ENCODE measurements around the gene CGGBP1.

CGGBP1 gene

GRCh38 chr3:88025001-88025552 is 33.7 kb downstream of the CGGBP1 start:
- no peak for TF ChIP-seq CTCF (IDR thresholded peaks at IDR 0.05)

- no peak for TF ChIP-seq CTCF (IDR thresholded peaks at IDR 0.05)
Observed at GRCh38 chr3:88019024-88019423, 39.8 kb downstream of the CGGBP1 start.

- TF ChIP-seq CTCF (IDR thresholded peaks at IDR 0.05), result no peak
Observed at GRCh38 chr3:88013592-88013991, 45.2 kb downstream of the CGGBP1 start.

- TF ChIP-seq CTCF (IDR thresholded peaks at IDR 0.05), result no peak
Observed at GRCh38 chr3:88010810-88011209, 48.0 kb downstream of the CGGBP1 start.

- TF ChIP-seq CTCF (IDR thresholded peaks at IDR 0.05), result no peak
Observed at GRCh38 chr3:88009066-88009465, 49.7 kb downstream of the CGGBP1 start.

GRCh38 chr3:88005066-88005465 is 53.7 kb downstream of the CGGBP1 start:
- peak; percentile 58 for TF ChIP-seq CTCF (IDR thresholded peaks at IDR 0.05)

GRCh38 chr3:88003115-88003755 is 55.6 kb downstream of the CGGBP1 start:
- TF ChIP-seq CTCF (IDR thresholded peaks at IDR 0.05), result peak; percentile 81

- no peak for TF ChIP-seq CTCF (IDR thresholded peaks at IDR 0.05)
Observed at GRCh38 chr3:88002448-88002847, 56.4 kb downstream of the CGGBP1 start.

Measured in LNCAP (cell line).